ENCODE results near the gene COPA. TPM values are rescaled to one million over a fixed set of nuclear protein-coding genes. Genes with fewer than 3 reads are reported as not detected.

Gene COPA
- total RNA-seq, 2 donors from 2014 or later = 96.1 to 134 TPM

GRCh38 chr1:160374306-160375110 is 31.5 kb upstream of the COPA start:
- H3K27me3 ChIP-seq = no peaks in the 10 kb centered on the region
- TF ChIP-seq, protein P1, sequence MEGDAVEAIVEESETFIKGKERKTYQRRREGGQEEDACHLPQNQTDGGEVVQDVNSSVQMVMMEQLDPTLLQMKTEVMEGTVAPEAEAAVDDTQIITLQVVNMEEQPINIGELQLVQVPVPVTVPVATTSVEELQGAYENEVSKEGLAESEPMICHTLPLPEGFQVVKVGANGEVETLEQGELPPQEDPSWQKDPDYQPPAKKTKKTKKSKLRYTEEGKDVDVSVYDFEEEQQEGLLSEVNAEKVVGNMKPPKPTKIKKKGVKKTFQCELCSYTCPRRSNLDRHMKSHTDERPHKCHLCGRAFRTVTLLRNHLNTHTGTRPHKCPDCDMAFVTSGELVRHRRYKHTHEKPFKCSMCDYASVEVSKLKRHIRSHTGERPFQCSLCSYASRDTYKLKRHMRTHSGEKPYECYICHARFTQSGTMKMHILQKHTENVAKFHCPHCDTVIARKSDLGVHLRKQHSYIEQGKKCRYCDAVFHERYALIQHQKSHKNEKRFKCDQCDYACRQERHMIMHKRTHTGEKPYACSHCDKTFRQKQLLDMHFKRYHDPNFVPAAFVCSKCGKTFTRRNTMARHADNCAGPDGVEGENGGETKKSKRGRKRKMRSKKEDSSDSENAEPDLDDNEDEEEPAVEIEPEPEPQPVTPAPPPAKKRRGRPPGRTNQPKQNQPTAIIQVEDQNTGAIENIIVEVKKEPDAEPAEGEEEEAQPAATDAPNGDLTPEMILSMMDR (IDR thresholded peaks at IDR 0.05) = no peak
- H3K9me3 ChIP-seq = no peaks in the 10 kb centered on the region
- H3K4me1 ChIP-seq = peaks cover 0 to 20% of the 10 kb centered on the region in 2 donors
- DNase-seq (ENCODE audit: low spot score) = peak; percentile 52
- H3K36me3 ChIP-seq = no peaks in the 10 kb centered on the region
- peak overlapping the region in 1 of 2 donors; percentile 23 for H3K27ac ChIP-seq
- H3K4me3 ChIP-seq = no peak overlapping the region

GRCh38 chr1:160373696-160374095 is 30.6 kb upstream of the COPA start:
- H3K4me3 ChIP-seq = no peak overlapping the region
- peak; percentile 40 for DNase-seq (ENCODE audit: low spot score)
- no peaks in the 10 kb centered on the region for H3K9me3 ChIP-seq
- no peaks in the 10 kb centered on the region for H3K36me3 ChIP-seq
- H3K4me1 ChIP-seq = peaks cover 0 to 20% of the 10 kb centered on the region in 2 donors
- H3K27ac ChIP-seq = no peak overlapping the region
- TF ChIP-seq, protein P1 (IDR thresholded peaks at IDR 0.05) = no peak
- no peaks in the 10 kb centered on the region for H3K27me3 ChIP-seq

- TF ChIP-seq, protein P1 (IDR thresholded peaks at IDR 0.05) = no peak
- H3K4me3 ChIP-seq = no peak overlapping the region
- no peaks in the 10 kb centered on the region for H3K9me3 ChIP-seq
- H3K4me1 ChIP-seq = peaks cover 0 to 20% of the 10 kb centered on the region in 2 donors
- peak; percentile 21 for DNase-seq (ENCODE audit: low spot score)
- no peaks in the 10 kb centered on the region for H3K27me3 ChIP-seq
- H3K36me3 ChIP-seq = no peaks in the 10 kb centered on the region
- H3K27ac ChIP-seq = no peak overlapping the region
These were observed 28.7 kb upstream of the COPA start for GRCh38 chr1:160371756-160372155.

DNA sequence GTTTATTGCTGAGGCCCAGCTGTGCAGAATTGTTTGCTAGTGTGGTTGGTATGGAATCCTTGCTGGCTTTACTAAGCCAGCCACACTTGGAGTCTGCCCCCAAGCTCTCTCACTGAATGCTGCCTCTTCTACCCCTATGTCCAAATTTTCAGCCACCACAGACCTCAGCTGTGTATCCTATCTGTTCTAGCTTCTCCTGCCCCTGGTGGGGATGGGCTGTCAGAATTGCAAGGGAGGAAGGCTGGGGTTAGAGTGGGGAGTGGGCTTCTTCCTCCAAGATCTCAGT is 28.2 kb upstream of the COPA start:
- H3K27ac ChIP-seq = no peak overlapping the region
- no peaks in the 10 kb centered on the region for H3K27me3 ChIP-seq
- TF ChIP-seq, protein P1 (IDR thresholded peaks at IDR 0.05) = no peak
- peaks cover 0 to 16% of the 10 kb centered on the region in 2 donors for H3K4me1 ChIP-seq
- H3K4me3 ChIP-seq = no peak overlapping the region
- H3K36me3 ChIP-seq = no peaks in the 10 kb centered on the region
- no peaks in the 10 kb centered on the region for H3K9me3 ChIP-seq
- DNase-seq (ENCODE audit: low spot score) = peak; percentile 42

DNA sequence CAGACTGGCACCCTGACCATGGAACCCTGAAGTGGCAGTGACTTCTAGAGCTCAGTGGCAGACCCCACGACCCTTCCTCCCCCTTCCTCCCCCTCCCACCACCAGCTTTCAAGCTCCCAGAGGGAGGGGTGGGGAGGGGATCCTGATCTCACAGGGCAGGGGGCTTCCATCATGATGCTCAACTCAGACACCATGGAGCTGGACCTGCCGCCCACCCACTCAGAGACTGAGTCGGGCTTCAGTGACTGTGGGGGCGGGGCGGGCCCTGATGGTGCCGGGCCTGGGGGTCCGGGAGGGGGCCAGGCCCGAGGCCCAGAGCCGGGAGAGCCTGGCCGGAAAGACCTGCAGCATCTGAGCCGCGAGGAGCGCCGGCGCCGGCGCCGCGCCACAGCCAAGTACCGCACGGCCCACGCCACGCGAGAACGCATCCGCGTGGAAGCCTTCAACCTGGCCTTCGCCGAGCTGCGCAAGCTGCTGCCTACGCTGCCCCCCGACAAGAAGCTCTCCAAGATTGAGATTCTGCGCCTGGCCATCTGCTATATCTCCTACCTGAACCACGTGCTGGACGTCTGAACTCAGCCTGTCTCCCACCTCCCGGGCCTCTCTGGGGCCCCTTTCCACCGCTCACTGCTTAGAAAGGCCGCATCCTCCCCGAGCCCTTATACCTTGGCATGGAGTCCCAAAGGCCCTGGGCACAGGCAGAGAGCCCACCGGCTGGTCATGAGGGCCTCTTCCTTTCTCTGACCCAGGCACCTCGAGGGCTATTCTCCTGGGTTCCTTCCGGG is 27.7 kb upstream of the COPA start:
- Histone ChIP-seq H3K27me3 (no peaks in the 10 kb centered on the region), H3K36me3 (no peaks in the 10 kb centered on the region)
- TF ChIP-seq, protein P1 (IDR thresholded peaks at IDR 0.05) = no peak

More for the DNA sequence above, 27.7 kb upstream of the COPA start:
- H3K9me3 ChIP-seq = no peaks in the 10 kb centered on the region
- H3K4me1 ChIP-seq = peaks cover 0 to 10% of the 10 kb centered on the region in 2 donors
- DNase-seq (ENCODE audit: low spot score) = peak; percentile 21
- H3K4me3 ChIP-seq = no peak overlapping the region
- H3K27ac ChIP-seq = no peak overlapping the region
